ENCODE measurements around the gene SHISAL1.

The SHISAL1 gene

GRCh38 chr22:44270556-44270880 is 42.2 kb downstream of the SHISAL1 start:
- no peak overlapping the region for H3K27ac ChIP-seq
- TF ChIP-seq, protein P1, sequence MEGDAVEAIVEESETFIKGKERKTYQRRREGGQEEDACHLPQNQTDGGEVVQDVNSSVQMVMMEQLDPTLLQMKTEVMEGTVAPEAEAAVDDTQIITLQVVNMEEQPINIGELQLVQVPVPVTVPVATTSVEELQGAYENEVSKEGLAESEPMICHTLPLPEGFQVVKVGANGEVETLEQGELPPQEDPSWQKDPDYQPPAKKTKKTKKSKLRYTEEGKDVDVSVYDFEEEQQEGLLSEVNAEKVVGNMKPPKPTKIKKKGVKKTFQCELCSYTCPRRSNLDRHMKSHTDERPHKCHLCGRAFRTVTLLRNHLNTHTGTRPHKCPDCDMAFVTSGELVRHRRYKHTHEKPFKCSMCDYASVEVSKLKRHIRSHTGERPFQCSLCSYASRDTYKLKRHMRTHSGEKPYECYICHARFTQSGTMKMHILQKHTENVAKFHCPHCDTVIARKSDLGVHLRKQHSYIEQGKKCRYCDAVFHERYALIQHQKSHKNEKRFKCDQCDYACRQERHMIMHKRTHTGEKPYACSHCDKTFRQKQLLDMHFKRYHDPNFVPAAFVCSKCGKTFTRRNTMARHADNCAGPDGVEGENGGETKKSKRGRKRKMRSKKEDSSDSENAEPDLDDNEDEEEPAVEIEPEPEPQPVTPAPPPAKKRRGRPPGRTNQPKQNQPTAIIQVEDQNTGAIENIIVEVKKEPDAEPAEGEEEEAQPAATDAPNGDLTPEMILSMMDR (IDR thresholded peaks at IDR 0.05) = no peak
- TF ChIP-seq ZFX (IDR thresholded peaks at IDR 0.05; ENCODE audit: borderline replicate concordance) = no peak

DNA sequence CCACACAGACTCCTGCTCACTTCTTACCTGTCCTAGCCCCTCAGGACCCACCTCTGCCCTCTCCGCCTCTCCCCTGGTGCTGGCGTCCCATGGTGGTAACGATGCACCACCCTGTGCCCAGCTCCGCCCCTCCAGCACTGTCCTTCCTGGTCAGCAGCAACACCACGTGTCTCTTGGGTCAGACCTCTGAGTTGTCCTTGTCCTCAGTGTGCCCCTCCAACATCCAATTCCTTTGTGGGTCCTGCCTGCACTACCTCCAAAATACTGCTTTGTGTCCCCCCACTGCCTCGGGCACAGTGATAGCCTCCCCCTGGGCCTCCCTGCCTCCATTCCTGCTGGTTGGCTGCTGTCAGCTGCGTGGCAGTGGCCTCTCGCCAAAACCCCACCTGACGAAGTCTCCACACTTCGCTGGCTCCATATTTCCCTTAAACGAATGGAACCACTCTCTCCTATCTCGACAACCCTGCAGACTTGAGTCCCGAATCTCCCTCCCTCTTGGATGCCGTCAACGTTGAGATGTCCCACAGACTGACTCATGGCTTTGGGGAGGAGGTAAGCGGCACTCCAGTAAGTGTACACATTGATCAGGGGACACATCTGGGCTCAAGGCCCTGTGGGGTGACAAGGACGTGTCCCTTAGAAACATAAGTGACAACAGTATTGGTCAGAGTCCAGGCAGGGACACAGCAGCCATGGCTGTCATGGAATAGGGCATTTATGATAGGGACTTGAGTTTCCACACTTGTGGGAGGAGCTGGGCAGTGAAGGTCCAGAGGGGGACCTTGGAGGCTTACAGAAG is 42.8 kb downstream of the SHISAL1 start:
- H3K27ac ChIP-seq = no peak overlapping the region
- no peak for TF ChIP-seq ZFX (IDR thresholded peaks at IDR 0.05; ENCODE audit: borderline replicate concordance)
- TF ChIP-seq, protein P1 (IDR thresholded peaks at IDR 0.05) = no peak

DNA sequence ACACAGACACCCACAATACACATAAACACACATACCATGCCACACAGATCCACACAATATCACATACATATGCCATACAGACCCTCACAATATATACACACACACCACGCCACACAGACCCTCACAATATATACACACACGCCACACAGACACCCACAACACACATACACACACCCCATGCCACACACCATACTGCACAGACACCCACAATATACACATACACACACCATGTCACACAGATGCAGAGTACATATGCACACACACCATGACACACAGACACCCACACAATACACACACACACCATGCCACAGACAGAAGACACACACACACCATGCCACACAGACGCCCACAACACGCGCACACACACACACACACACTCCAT is 43.6 kb downstream of the SHISAL1 start:
- no peak for TF ChIP-seq ZFX (IDR thresholded peaks at IDR 0.05; ENCODE audit: borderline replicate concordance)
- TF ChIP-seq, protein P1 (IDR thresholded peaks at IDR 0.05) = no peak
- no peak overlapping the region for H3K27ac ChIP-seq

DNA sequence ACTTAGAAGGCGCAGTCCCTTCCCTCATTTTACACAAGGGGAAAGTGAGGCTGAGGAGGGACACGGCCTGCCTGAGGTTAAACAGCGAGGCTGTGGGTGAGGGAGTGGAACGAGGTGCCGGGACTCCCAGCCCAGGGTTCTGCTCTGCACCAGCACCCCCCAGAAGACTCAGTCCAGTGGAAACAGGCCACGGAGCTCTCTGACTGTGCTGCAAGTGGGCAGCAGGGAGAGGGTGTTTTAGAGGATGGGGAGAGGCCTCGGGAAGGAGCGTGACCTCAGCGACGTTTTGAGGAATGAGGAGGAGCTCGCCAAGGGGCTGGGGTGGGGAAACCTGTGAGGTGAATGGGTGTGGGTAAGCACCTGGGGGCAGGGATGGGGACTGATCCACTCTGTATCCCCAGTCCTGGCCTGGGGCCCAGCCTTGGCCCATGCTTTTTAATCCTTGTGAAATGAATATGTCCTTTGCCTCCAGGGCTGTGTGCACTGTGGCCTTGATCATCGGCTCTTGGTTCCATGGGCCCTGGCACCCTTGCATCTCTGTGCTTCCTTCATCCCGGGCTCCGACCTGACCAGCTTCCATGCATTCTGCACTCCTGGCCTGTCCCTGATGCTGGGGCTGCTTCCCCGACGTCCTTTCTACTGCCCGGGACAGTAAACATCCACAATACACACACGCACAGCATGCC is 44.2 kb downstream of the SHISAL1 start:
- TF ChIP-seq ZFX (IDR thresholded peaks at IDR 0.05; ENCODE audit: borderline replicate concordance) = no peak
- TF ChIP-seq, protein P1 (IDR thresholded peaks at IDR 0.05) = no peak
- no peak overlapping the region for H3K27ac ChIP-seq

GRCh38 chr22:44267856-44268255 is 44.9 kb downstream of the SHISAL1 start:
- TF ChIP-seq ZFX (IDR thresholded peaks at IDR 0.05; ENCODE audit: borderline replicate concordance) = no peak
- TF ChIP-seq, protein P1 (IDR thresholded peaks at IDR 0.05) = no peak
- H3K27ac ChIP-seq = no peak overlapping the region

DNA sequence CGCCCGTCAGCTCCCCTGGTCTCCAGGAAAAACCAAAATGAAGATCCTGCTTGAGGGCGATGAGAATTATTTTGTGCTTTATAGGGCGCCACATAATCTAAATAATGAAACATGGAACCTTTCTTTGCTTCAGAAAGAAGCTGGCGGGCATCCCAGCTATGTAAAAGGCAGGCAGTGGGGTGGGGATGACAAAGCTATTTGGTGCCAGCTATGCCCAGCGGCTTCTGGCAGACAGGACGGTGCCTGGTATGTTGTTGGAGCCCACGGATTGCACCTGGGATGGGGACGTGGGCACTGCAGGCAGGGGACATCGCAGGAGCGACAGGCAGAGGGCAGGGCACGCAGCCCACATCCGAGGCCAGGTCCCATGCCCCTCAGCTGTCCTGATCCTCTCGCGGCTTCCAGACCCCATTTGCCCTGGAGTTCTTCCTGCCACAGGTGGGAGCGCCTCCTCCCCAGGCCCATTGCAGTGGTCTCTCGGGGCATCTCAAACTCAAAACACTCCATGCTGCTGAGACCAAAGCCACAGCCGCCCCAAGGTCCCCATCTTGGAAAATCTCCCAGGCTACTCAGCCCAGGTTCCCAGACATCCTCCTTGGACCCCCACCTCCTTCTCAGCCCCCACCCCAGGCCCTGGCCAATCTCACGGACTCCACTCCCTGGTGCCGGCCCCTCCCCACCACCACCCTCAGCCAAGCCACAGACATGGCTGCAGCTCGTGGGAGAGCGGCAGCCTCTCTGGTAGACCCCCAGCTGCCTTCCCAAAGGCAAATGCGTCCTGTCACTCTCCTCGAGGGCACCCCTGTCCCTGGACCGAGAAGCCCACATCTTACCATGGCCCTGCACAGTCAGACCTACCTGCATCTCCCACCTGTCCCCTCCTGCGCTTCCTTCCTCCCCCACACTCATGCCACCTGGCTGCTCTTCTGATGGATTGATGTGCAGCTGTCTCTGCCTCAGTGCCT is 45.7 kb downstream of the SHISAL1 start:
- TF ChIP-seq ZFX (IDR thresholded peaks at IDR 0.05; ENCODE audit: borderline replicate concordance) = no peak
- TF ChIP-seq, protein P1 (IDR thresholded peaks at IDR 0.05) = no peak
- no peak overlapping the region for H3K27ac ChIP-seq

Measured in 22Rv1 (cell line).